ENCODE measurements around the gene TJP3.
"Not testable (repeated sequence)": the region's sequence is repeated elsewhere in the genome, so short reads cannot be mapped to it uniquely, and the experiment has no call there.

The TJP3 gene, protein sequence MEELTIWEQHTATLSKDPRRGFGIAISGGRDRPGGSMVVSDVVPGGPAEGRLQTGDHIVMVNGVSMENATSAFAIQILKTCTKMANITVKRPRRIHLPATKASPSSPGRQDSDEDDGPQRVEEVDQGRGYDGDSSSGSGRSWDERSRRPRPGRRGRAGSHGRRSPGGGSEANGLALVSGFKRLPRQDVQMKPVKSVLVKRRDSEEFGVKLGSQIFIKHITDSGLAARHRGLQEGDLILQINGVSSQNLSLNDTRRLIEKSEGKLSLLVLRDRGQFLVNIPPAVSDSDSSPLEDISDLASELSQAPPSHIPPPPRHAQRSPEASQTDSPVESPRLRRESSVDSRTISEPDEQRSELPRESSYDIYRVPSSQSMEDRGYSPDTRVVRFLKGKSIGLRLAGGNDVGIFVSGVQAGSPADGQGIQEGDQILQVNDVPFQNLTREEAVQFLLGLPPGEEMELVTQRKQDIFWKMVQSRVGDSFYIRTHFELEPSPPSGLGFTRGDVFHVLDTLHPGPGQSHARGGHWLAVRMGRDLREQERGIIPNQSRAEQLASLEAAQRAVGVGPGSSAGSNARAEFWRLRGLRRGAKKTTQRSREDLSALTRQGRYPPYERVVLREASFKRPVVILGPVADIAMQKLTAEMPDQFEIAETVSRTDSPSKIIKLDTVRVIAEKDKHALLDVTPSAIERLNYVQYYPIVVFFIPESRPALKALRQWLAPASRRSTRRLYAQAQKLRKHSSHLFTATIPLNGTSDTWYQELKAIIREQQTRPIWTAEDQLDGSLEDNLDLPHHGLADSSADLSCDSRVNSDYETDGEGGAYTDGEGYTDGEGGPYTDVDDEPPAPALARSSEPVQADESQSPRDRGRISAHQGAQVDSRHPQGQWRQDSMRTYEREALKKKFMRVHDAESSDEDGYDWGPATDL

DNA sequence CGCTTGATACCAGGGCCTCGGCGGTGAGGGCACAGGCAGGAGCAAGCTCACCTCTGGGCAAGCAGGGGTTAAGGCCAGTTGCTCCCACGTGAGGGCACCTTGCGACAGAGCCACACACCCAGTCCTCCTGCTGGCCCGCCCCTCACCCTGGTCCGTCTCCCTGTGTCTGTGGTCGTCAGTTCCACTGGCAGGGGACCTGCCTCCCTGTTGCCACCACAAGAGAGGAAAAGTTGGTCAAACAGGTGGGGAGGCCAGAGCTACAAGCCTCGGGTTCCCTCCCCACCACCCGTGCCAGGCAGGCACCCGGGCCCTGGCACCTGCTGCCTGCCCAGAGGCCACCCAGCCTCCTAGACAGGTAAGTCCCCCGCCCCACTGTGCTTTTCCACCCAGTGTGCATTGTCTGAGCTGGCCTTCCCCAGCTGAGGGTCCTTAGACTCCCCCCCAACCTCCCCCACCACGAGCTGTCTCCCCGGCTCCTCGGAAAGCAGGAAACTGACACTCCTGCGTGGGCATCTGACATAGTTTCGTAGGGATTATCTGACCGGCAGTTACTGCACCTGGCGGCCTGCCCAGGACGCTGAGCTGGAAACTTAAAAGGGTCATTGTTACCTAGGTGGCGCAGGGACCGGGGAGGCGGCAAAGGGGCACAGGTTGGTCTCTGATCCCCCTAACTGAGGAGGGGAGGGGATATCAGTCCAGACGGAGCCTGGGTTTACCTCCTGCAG is at the start of gene TJP3:
TSS of gene TJP3 (plus strand) at position 178 of the 725 bp plus-strand sequence. CDS start 20,049 bp downstream, outside the sequence.
- no peak for DNase-seq (ENCODE audit: low read depth in 2 of 2)

DNA sequence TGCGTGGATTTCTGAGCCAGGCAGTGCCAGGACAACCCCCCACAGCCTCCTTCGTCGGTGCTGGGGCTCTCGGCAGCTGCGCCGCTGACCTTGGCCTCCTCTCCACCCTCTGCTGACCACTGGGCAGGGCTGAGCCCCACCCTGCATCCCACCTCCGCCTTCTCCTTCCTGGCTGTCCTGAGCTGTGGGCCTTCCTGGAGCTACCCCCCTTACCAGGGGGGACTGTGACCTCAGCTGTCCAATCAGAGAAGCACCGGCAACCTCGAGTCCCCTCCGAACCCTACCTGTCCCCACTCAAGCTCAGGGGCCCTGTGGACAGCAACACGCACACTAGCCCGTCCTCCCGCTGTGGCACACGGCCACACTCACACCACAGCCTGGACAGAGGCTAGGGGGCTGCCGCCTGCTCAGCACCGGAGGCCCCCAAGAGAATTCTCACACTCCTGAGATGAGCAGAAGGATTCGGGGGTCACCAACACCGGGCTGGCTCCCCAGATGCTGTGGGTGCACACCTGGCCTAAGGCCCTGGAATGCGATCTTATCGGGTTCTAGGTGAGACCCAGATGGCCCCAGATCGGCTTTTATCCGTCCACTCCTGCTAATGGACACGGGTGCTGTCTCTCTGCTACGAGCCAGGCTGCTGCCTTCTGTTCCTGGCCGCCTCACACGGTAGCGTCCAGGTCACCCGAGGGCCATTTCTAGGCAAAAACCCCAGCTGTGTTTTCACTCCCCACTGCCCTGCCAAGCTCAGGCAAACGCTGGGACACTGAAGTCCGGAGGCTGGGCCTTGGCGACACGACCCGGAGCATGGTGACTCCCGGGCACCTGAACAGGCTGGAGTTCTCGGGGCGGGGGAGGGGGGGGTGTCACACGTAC is 49.1 kb upstream of the TJP3 start:
- DNase-seq (ENCODE audit: low read depth in 2 of 2): no peak

DNA sequence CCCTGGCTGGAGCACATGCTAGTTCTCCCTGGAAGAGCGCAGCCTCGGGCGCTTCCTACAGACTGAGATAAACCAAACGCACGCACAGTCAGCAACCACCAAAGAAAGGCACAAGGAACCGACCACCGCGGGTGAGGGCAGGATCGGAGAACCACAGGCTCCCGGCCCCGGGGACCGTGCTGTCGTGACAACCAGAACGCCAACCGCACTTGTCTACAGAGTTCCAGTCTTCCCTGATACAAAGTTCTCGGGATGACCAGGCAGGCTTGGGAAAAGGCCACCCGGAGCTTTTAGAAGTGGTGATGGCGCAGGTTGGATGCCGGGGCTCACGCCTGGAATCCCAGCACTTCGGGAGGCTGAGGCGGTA is 48.5 kb upstream of the TJP3 start:
- no peak for DNase-seq (ENCODE audit: low read depth in 2 of 2)

DNA sequence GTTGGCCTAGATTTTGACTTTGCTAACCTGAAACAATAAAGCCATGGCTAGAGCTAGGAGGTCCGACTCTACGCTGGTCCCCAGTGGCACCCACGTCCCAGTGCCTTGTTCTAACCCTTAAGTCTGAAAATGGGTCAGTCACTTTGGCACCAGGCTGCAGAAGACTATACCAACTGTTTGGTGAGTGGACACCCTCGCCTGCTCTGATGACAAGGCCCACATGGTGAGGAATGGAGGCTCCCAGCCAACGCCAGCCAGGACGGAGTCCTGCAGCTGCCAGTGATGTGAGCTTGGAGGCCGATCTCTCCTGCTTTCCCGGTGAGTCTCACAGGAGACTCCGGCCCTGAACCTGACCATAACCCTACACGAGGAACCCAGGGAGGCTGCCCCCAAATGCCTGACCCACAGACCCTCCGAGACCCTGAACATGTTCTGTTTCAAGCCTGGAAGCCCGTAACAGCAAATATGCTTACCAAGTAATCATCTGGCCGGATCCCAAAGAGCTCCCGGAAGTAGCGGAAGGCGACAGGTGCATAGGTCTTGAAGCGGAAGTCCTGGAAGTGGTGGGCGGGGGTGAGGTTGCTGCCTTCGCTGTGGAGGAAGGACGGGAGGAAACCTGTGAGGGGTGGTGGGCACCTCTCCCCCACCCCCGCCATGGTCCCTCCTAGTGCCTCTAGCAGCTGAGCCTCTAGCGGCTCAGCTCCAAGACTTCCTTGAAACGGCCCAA is 47.5 kb upstream of the TJP3 start:
- no peak for DNase-seq (ENCODE audit: low read depth in 2 of 2)

DNA sequence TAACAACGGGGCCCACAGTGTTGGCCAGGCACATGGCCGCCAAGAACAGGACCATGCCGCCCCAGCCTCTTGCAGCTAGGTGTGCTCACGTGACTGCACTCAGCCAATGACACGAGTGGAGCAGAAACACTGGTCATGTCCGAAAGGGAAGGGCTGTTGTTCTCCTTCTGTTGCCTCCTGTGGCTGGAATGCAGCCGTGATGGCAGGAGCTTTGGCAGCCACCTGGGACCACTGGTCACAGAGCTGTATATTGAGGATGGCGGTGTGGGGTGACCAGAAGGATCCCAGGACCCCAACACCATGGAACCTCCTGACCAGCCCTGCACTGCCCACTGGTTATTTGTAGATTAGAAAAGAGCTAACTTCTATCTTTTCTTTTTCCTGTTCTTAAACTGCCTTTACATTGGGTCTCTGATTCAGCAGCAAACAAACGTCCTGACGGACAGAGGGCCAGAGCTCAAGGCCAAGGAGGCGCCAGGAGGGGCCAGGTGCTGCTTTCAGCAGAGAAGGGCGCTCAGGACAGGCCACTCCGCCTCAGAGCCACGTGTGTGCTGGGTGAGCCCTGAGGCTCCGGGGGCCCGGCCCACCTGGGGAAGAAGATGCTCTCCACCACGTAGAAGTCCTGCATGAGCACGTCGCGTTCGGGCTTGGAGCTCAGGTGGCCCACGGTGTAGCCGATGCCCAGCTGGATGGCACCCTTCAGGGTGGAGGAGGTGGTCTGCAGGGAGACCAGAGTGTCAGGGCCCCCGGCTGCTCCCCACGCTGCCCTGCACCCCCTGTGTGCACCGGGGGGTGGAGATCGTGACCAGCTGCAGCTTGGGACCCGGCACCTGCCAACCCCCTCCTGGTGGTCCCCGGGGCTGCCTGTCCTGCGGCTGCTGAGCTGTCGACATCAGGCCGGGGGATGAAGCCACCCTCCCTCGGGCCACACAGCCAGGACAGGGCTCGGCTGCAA is 46.6 kb upstream of the TJP3 start:
- no peak for DNase-seq (ENCODE audit: low read depth in 2 of 2)

DNA sequence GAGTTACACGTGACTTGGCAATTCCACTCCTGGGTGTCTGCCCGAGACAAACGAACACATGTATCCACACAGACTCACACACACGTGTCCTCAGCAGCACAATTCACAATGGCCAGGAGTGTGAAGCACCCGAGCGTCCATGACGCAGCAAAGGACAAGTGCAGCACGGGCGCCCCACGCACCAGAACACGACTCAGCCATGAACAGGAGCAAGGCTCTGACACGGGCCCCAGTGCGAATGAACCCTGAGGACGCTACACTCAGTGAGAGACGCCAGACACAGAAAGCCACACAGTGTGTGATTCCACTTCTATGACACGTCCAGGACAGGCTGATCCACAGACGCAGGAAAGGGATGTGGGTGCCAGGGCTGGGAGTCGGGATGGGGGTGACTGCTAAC is 44.3 kb upstream of the TJP3 start:
- no peak for DNase-seq (ENCODE audit: low read depth in 2 of 2)

DNA sequence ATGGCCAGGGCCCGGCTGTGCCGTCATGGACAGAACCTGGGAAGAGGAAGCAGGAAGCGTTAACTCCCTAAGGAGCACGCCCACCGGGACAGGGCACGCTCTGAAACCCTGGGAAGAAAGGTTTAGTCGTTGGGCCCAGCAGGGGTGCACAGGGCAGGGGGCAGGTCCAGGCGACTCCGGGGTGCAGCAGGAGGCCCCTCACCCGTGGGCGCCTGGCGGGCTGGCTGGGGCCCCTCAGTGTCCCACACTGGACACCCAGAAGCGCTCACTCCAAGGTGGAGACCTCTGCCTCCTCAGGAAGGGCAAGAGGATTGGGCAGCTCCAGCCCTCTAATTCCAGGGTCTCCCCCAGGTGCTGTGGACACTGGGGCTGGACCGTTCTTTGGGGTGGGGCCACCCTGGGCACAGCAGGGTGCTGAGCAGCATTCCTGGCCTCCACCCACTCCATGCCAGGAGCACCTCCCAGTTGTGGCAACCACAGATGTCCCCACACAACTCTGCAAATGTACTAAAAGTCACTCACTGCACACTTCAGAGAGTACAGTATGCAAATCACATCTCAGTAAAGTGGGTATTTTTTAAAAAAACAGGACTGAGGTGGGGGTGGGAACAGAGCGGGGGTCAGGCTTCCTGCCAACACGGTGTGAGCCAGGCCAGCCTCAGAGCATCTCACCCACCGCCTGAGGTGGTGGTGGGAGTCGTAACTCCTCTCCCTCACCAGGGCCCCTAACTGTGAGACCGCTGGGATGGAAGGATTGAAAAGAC is 43.1 kb upstream of the TJP3 start:
- DNase-seq (ENCODE audit: low read depth in 2 of 2): no peak

DNA sequence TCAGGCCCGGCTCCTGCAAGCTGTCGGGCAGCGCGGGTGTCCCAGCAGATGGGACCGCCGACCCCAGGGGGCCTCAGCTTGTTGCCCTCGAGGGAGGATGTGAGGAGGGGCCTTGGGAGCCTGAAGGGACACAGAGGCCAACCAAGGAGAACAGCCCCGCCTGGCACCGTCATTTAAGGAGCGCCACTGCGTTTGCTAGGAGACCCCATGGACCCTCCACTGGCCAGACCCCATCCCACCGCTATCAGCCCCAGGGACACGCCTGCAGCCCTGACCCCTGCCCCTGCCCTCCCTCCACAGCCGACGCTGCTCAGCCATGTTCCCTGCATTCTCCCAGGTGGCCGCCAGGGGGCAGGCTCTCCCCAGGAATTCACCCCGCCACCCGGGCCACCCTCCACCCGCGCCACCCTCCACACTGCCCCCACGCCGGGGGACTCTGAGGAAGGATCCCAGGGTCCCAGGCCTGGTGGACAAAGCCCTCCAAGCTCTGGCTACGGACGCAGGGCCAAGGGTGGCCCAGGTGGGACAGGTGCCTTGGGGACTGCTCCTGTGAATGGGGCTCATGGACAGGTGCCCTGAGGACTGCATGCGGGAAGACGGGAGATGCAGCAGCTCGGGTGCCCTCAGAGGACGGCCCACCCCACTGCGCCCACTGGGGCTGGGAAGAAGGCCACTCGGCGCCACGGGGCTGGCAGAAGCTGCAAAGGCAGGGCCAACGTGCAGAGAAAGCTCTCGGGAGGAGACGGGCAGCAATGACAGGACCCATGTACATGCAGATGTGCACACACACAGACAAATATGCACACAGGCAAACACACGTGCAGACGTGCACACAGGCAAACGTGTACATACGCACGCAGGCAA is 42.3 kb upstream of the TJP3 start:
- DNase-seq (ENCODE audit: low read depth in 2 of 2): peak; percentile 61 to 73

DNA sequence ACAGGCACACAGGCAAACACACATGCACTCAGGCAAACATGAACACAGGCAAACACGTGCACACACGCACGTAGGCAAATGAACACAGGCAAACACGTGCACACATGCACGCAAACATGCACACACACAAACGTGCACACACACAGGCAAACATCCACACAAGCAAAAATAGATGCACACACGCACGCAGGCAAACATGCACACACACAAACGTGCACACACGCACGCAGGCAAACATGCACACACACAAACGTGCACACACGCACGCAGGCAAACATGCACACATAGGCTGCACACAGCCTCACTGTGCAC is 41.7 kb upstream of the TJP3 start:
- not testable (repeated sequence) for DNase-seq (ENCODE audit: low read depth in 2 of 2)

DNA sequence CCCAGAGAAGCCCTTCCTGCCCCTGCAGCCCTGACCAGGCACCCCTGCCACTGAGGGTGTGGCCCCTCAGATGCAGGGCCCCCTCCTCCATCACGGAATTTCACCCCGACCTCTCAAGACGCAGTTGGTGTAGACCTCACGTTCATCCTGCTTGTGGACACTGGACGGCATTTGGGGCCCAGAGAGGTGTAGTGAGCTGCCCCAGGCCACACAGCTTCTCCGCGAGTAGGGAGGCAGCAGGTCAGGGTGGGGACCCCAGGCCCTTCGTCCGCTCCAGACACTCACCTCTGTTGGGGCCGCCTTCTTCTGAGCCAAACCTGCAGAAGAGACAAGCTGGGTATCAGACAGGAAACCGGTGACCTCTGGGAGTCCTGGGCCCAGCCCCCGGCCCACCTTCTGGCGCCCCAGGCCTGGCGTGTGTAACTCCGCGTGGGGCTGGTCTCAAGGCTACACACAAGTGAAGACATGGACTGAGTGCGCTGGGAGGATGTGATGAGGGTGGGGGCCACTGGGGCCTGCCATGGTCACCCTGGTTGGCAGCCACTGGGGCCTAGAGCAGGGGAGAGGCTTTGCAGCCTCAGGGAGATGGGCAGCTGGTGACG is 41.0 kb upstream of the TJP3 start:
- DNase-seq (ENCODE audit: low read depth in 2 of 2): no peak

DNA sequence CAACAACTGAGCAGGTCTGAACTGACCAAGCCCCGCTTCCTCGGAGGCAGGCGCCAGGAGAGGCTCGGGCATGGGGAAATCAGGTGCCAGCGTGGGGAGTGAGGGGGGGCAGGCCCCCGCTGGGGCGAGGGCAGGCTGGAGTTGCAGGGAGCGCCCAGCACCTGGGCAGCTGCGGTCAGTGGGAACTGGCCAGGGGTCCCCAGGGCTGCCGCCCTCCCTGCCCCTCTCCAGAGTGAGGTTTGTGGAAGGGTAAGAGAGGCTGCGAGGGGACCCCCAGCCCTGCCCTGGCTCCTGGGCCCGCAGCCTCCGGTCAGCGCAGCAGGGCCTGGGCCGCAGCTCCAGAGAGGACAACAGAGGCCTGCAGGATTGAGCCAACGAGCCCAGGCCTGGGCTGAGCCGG is 40.4 kb upstream of the TJP3 start:
- DNase-seq (ENCODE audit: low read depth in 2 of 2): no peak

DNA sequence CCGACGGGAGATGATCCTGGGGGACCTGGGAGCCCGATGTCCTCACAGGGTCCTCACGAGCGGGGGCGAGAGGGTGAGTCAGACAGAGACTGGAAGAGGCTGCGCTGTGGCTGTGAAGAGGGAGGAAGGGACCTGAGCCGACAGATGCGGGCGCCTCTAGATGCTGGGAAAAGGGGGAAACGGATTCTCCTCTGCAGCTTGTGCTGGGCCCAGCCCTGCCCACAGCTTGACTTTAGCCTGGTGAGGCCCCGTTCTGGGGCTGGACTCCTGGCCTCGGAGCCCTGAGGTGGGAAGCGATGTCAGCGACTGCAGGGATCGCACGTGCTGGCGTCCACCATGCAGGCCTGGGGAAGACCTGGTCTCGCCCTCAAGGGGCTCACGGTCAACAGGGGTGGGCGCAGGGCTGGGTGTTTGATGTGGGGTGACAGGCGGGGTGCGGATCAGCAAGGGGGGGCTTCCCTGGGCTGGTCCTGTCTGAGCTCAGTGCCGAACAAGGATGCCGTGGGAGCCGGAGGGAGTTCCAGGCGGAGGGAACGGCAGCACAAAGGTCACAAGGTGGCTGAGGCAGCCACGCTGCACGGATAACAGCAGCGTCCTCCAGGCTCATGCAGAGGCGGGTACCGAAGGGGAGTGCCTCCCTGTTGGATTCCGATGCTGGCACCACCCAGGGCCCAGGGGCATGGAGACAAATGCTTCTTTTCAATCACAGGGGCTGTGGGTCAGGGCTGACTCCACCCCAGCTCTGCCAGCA is 39.7 kb upstream of the TJP3 start:
- no peak for DNase-seq (ENCODE audit: low read depth in 2 of 2)

DNA sequence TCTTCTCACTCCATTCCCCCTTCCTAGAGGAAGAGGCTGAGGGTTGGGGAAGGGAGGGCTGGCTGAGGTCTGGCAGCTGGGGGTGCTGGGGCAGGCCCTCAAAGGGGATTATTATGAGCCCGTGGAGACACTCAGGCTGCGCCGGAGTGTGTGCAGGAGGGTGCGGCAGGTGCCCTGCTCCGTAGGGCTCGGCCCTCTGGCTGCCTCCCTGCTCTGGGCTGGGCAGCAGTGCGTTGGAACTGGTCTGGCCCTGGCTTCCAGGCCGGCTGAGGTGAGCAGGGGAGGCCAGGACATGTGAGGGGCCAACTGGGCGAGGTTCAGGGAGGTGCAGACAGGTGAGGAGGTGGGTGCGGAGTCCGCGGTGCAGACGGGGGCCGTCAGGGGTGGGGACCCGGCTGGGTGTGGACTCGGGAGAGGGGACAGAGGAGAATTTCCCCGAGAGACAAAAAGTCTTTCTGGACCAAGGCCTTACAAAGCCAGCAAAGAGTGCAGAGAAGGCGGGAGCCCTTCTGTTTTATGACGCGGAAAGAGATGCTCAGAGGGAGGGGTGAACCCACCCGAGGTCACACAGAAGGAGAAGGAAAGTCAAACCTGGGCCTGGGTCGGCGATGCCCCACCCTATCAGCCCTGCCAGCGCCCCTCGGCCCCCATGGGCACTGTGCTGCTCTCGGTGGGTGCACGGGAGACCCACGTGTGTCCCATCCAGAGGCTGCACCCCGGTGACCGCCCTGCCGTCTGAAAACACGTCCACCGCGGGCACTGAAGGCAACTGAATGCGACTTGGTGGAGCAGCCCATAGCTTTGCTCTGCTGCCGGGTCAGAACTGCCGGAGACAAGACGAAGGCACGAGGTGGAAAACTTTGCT is 38.9 kb upstream of the TJP3 start:
- DNase-seq (ENCODE audit: low read depth in 2 of 2): no peak

DNA sequence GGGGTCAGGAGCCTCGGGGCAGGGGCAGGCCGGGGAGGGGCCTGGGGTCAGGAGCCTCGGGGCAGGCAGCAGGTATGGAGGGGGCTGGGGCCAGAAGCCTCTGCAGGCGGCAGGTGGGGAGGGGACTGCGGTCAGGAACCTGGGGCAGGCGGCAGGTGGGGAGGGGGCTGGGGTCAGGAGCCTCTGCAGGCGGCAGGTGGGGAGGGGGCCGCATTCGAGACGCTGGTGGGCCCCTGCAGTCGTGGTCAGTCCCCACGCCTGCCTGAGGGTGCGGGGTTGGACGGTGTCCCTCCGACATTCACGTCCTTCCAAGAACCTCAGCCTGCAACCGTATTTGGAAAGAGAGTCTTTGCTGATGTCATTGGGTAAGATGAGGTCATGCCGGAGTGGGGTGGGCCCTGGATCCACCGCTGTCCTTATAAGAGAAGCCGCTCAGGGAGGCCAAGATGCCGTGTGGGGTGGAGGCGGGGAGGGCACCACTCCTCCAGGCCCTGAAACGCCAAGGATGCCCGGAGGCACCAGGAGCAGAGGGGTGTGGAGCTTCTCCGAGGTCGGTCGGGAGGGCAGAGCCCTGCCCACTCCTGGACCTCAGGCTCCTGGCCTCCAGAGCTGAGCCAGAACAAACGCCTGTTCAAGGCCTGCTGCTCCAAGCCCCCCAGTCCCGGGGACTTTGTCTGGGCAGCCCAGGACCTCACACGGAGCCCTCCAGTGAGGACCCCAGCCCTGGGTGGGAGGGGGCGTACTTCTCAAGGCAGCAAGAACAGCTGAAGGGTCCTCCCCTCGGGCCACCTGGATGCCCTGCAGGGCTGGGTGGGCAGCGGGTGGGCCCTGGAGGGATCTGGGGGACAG is 38.0 kb upstream of the TJP3 start:
- DNase-seq (ENCODE audit: low read depth in 2 of 2): no peak

Measured in stimulated activated CD8-positive, alpha-beta memory T cell treated with anti-CD3 and anti-CD28 coated beads, Interleukin-2, amount 100 ng/mL, for 48 hours (primary cell).